Prostate gland (tissue), 2 donors: ENCODE results near the gene TTC31. TPM values are rescaled to one million over a fixed set of nuclear protein-coding genes. Genes with fewer than 3 reads are reported as not detected.
A peak's percentile ranks its signal among the peaks of the same experiment; 100 is the strongest.
"Not testable (repeated sequence)": the region's sequence is repeated elsewhere in the genome, so short reads cannot be mapped to it uniquely, and the experiment has no call there.

Source experiments
- DNase-seq: peaks from one replicate; pipeline ENCODE4 v3.0.0-alpha.2; 2019; ENCODE audit warnings: low spot score
- H3K27ac ChIP-seq, 2 donors: fragments of 200-600 bp; sonication (generic); 2 replicates each; pipeline ENCODE4 v1.5.1; 2017 to 2019
- H3K27me3 ChIP-seq: fragments of 200-600 bp; sonication (generic); replicated peaks from 2 replicates; pipeline ENCODE4 v1.5.1; 2019; ENCODE audit not compliant: insufficient read depth
- H3K36me3 ChIP-seq, 2 donors: fragments of 200-600 bp; sonication (generic); 1 replicate in 1 of 2; 2 replicates in 1 of 2; pipeline versions ENCODE4 v1.5.1 to v1.8.1; 2017 to 2019
- H3K4me1 ChIP-seq: fragments of 200-600 bp; sonication (generic); replicated peaks from 2 replicates; pipeline ENCODE4 v1.5.1; 2019
- H3K4me3 ChIP-seq, 2 donors: fragments of 200-600 bp; sonication (generic); 2 replicates each; pipeline ENCODE4 v1.5.1; 2017 to 2019
- H3K9me3 ChIP-seq: fragments of 200-600 bp; sonication (generic); 2 replicates; pipeline ENCODE4 v1.5.1; 2017
- CTCF ChIP-seq, 4 experiments: fragments of 200-600 bp in 2 of 4; fragments of 450-650 bp in 2 of 4; sonication (generic) in 2 of 4; IDR thresholded peaks; 1 replicate in 3 of 4; 2 replicates in 1 of 4; pipeline ENCODE4 v1.5.1; 2016 to 2019; ENCODE audit warnings: antibody characterized with exemption in 4 of 4, mild to moderate bottlenecking in 2 of 4, moderate library complexity in 2 of 4
- POLR2A ChIP-seq: fragments of 450-650 bp; IDR thresholded peaks from one replicate; pipeline ENCODE4 v1.6.1; 2016; ENCODE audit warnings: antibody characterized with exemption, mild to moderate bottlenecking
- POLR2AphosphoS5 ChIP-seq: sonication (generic); formaldehyde crosslinking; IDR thresholded peaks from one replicate; pipeline ENCODE4 v1.6.1; 2017; ENCODE audit warnings: antibody characterized with exemption
- WGBS: methylation state at CpG from one replicate; pipeline ENCODE4 v1.1.5; 2018; 5-methylcytosine and 5-hydroxymethylcytosine counted together
- intact Hi-C: fragments of 100-400 bp; cut with DNase I; formaldehyde crosslinking; loops from one replicate; pipeline ENCODE4 v1.14.2; 2022
- total RNA-seq, 2 donors: library from RNA; depleted of rRNA; stranded (reverse); fragments of >200 nt; gene quantifications; one replicate each; pipeline ENCODE4 v1.1.0, GENCODE V29; 2016

TTC31 gene
- total RNA-seq, 2 donors from 2014 or later = 24.0 to 27.6 TPM

- no peaks in the 10 kb centered on the region for H3K4me1 ChIP-seq
- 90% methylated on average over 5 of the region's 5 CpGs for WGBS
- intact Hi-C loops = no loop called here
- no peaks in the 10 kb centered on the region for H3K27me3 ChIP-seq
- H3K4me3 ChIP-seq = no peak overlapping the region
- H3K36me3 ChIP-seq = peaks cover 0 to 3% of the 10 kb centered on the region in 2 donors
- DNase-seq = no peak
- H3K9me3 ChIP-seq = no peaks in the 10 kb centered on the region
- no peak for TF ChIP-seq CTCF (IDR thresholded peaks at IDR 0.05)
- no peak overlapping the region for H3K27ac ChIP-seq
These were observed 8.0 kb upstream of the TTC31 start for GRCh38 chr2:74474899-74475298.

- no peak for TF ChIP-seq CTCF (IDR thresholded peaks at IDR 0.05)
- no peak for TF ChIP-seq POLR2A
- TF ChIP-seq POLR2AphosphoS5 = no peak
- peak overlapping the region; percentile 74 to 84 for H3K4me3 ChIP-seq
These were observed 1.4 kb upstream of the TTC31 start for GRCh38 chr2:74481431-74481830.

GRCh38 chr2:74481961-74482800 lies 700 bp upstream of the TTC31 start:
- intact Hi-C loops = loop anchor here (2.0 kb wide), 1 partner anchor 105 kb away; no protein-coding TSS in a partner anchor
- Histone ChIP-seq H3K27ac (peak overlapping the region; percentile 83 to 90), H3K9me3 (no peaks in the 10 kb centered on the region), H3K4me1 (peaks cover 13% of the 10 kb centered on the region), H3K36me3 (no peaks in the 10 kb centered on the region), H3K4me3 (peak overlapping the region; percentile 74 to 84), H3K27me3 (no peaks in the 10 kb centered on the region)
- TF ChIP-seq CTCF (IDR thresholded peaks at IDR 0.05) = no peak
- no peak for TF ChIP-seq POLR2AphosphoS5
- TF ChIP-seq POLR2A = no peak
- 2% methylated on average over 40 of the region's 80 CpGs for WGBS
- DNase-seq = no peak

More at GRCh38 chr2:74481431-74481830, 1.4 kb upstream of the TTC31 start:
- DNase-seq = no peak
- 36% methylated on average over 3 of the region's 3 CpGs for WGBS
- intact Hi-C loops = no loop called here
- Histone ChIP-seq H3K4me1 (peaks cover 13% of the 10 kb centered on the region), H3K27me3 (no peaks in the 10 kb centered on the region), H3K36me3 (no peaks in the 10 kb centered on the region), H3K27ac (peak overlapping the region in 1 of 2 donors; percentile 90), H3K9me3 (no peaks in the 10 kb centered on the region)

GRCh38 chr2:74483675-74484164 lies 839 bp downstream of the TTC31 start:
- peak overlapping the region; percentile 74 to 84 for H3K4me3 ChIP-seq
- H3K4me1 ChIP-seq = peaks cover 13% of the 10 kb centered on the region
- not testable (repeated sequence) for H3K9me3 ChIP-seq, DNase-seq, H3K27me3 ChIP-seq, H3K36me3 ChIP-seq
- WGBS = 83% methylated on average over 19 of the region's 19 CpGs
- H3K27ac ChIP-seq = peak overlapping the region in 1 of 2 donors; percentile 83
- intact Hi-C loops = loop anchor here (1.0 to 2.0 kb wide), 2 partner anchors 46 to 103 kb away; partner anchors contain the start of genes AUP1 and HTRA2

GRCh38 chr2:74486141-74486540 lies 3.3 kb downstream of the TTC31 start:
- no peaks in the 10 kb centered on the region for H3K9me3 ChIP-seq
- TF ChIP-seq POLR2A (no peak), CTCF (IDR thresholded peaks at IDR 0.05) (no peak), POLR2AphosphoS5 (no peak)
- no peak overlapping the region for H3K27ac ChIP-seq
- no peak for DNase-seq
- peaks cover 7% of the 10 kb centered on the region for H3K4me1 ChIP-seq
- intact Hi-C loops = no loop called here
- 87% methylated on average over 2 of the region's 2 CpGs for WGBS
- H3K4me3 ChIP-seq = no peak overlapping the region
- no peaks in the 10 kb centered on the region for H3K27me3 ChIP-seq
- H3K36me3 ChIP-seq = peaks cover 0 to 5% of the 10 kb centered on the region in 2 donors
